ENCODE measurements around the gene NELFA.

The NELFA gene

GRCh38 chr4:1937550-1937949, 71.2 kb downstream of the NELFA start:
- H3K9me3 ChIP-seq (ENCODE audit: insufficient read depth, low read length): no peaks in the 10 kb centered on the region
- no peak overlapping the region for H3K9ac ChIP-seq (ENCODE audit: insufficient read length, low read depth)
- no peak for TF ChIP-seq SUZ12 (IDR thresholded peaks at IDR 0.05; ENCODE audit: extremely low read depth, insufficient read depth, insufficient read length)
- TF ChIP-seq YY1 (IDR thresholded peaks at IDR 0.05; ENCODE audit: insufficient read depth, insufficient read length): no peak
- TF ChIP-seq ZNF274 (IDR thresholded peaks at IDR 0.05; ENCODE audit: low read depth, low read length): no peak
- H3K4me1 ChIP-seq (ENCODE audit: insufficient read depth, insufficient read length): peaks cover 10% of the 10 kb centered on the region
- peaks cover 65% of the 10 kb centered on the region for H3K36me3 ChIP-seq (ENCODE audit: insufficient read depth, insufficient read length, low read length)
- DNase-seq (ENCODE audit: low read depth, low spot score): no peak
- H3K4me3 ChIP-seq (ENCODE audit: insufficient read length, low read depth): no peak overlapping the region
- H3K27me3 ChIP-seq (ENCODE audit: insufficient read depth, insufficient read length): no peaks in the 10 kb centered on the region

- peaks cover 3% of the 10 kb centered on the region for H3K4me1 ChIP-seq (ENCODE audit: insufficient read depth, insufficient read length)
- H3K9ac ChIP-seq (ENCODE audit: insufficient read length, low read depth): no peak overlapping the region
- H3K9me3 ChIP-seq (ENCODE audit: insufficient read depth, low read length): no peaks in the 10 kb centered on the region
- DNase-seq (ENCODE audit: low read depth, low spot score): no peak
- H3K27me3 ChIP-seq (ENCODE audit: insufficient read depth, insufficient read length): no peaks in the 10 kb centered on the region
- H3K36me3 ChIP-seq (ENCODE audit: insufficient read depth, insufficient read length, low read length): peaks cover 64% of the 10 kb centered on the region
- H3K4me3 ChIP-seq (ENCODE audit: insufficient read length, low read depth): no peak overlapping the region
- no peak for TF ChIP-seq ZNF274 (IDR thresholded peaks at IDR 0.05; ENCODE audit: low read depth, low read length)
- TF ChIP-seq YY1 (IDR thresholded peaks at IDR 0.05; ENCODE audit: insufficient read depth, insufficient read length): no peak
- no peak for TF ChIP-seq SUZ12 (IDR thresholded peaks at IDR 0.05; ENCODE audit: extremely low read depth, insufficient read depth, insufficient read length)
Measured at GRCh38 chr4:1933700-1934099, 75.1 kb downstream of the NELFA start.

DNA sequence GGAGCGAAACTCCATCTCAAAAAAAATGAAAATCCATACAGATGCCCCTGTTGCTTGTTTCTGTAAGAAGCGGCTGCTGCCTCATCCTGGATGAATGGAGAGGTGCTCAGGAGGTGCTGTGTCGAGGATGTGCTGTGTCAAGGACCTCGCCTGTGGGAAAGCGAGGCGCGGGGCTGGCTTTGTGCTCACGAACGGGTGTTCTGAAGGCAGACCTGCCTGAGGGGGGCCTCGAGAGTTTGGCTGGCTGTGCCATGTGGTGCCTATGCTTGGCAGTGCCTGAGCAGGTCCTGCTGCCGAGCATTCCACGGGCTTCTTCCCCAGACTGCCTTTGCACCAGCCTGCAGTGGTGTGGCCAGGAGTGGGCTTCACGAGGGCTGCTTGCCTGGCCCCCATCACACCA, 76.0 kb downstream of the NELFA start:
- Histone ChIP-seq H3K9ac (ENCODE audit: insufficient read length, low read depth) (no peak overlapping the region), H3K4me3 (ENCODE audit: insufficient read length, low read depth) (no peak overlapping the region), H3K9me3 (ENCODE audit: insufficient read depth, low read length) (no peaks in the 10 kb centered on the region), H3K27me3 (ENCODE audit: insufficient read depth, insufficient read length) (no peaks in the 10 kb centered on the region), H3K36me3 (ENCODE audit: insufficient read depth, insufficient read length, low read length) (peaks cover 67% of the 10 kb centered on the region), H3K4me1 (ENCODE audit: insufficient read depth, insufficient read length) (peaks cover 3% of the 10 kb centered on the region)
- no peak for DNase-seq (ENCODE audit: low read depth, low spot score)
- TF ChIP-seq YY1 (IDR thresholded peaks at IDR 0.05; ENCODE audit: insufficient read depth, insufficient read length) (no peak), ZNF274 (IDR thresholded peaks at IDR 0.05; ENCODE audit: low read depth, low read length) (no peak), SUZ12 (IDR thresholded peaks at IDR 0.05; ENCODE audit: extremely low read depth, insufficient read depth, insufficient read length) (no peak)
